HCT116 (cell line): Measurements from ENCODE around the gene LRRK1. TPM values are rescaled to one million over a fixed set of nuclear protein-coding genes. Genes with fewer than 3 reads are reported as not detected.

Experiments used
- ATAC-seq: fragments of 200-7000 bp; cut with Tn5 transposase; 2 replicates; pipeline ENCODE4 v1.9.1; 2020; ENCODE audit warnings: mild to moderate bottlenecking, moderate library complexity
- BruUV-seq: library from RNA; stranded (reverse); fragments of 400-500 nt; replicated peaks from 2 replicates; lab custom pipeline; 2021; lab: Mats Ljungman, UMichigan
- CTCF ChIA-PET: fragments of 300-600 bp; sonication (Branson Sonifier 250); formaldehyde crosslinking; loops from one replicate; lab custom pipeline; 2021; ENCODE audit warnings: antibody characterized with exemption; lab: Charles Lee
- POLR2A ChIA-PET: fragments of 300-600, 350-600 bp; sonication (Branson Sonifier 250); formaldehyde crosslinking; loops from one replicate; lab custom pipeline; 2021; ENCODE audit warnings: antibody characterized with exemption; lab: Charles Lee
- RAD21 ChIA-PET, 2 experiments: fragments of 300-600 bp; sonication (Branson Sonifier 250); formaldehyde crosslinking; loops; one replicate each; lab custom pipeline; 2023; ENCODE audit warnings: low total read pairs in 2 of 2; ENCODE audit not compliant: uncharacterized antibody in 2 of 2, unreplicated experiment in 2 of 2, low non-redundant PET in 1 of 2; lab: Charles Lee
- DNase-seq: peaks from one replicate; pipeline ENCODE4 v3.0.0-alpha.2; 2010; ENCODE audit warnings: low read depth, low spot score
- H2AFZ ChIP-seq: fragments of 200-600 bp; shearing (Covaris generic), sonication (generic); 2 replicates; pipeline ENCODE4 v1.6.1; 2017; ENCODE audit warnings: low read depth, mixed run types, mixed read lengths, antibody characterized with exemption, low read length; ENCODE audit not compliant: poor library complexity, severe bottlenecking
- H3K27ac ChIP-seq: 2 replicates; pipeline ENCODE4 v1.5.1; 2012; ENCODE audit warnings: low read depth, low read length
- H3K27me3 ChIP-seq: fragments of 200-600 bp; sonication (generic); 2 replicates; pipeline ENCODE4 v1.6.1; 2016; ENCODE audit warnings: mixed run types, low read length, mixed read lengths; ENCODE audit not compliant: insufficient read depth
- H3K36me3 ChIP-seq, 2 experiments: fragments of 200-500 bp in 1 of 2; fragments of 200-600 bp in 1 of 2; sonication (Bioruptor generic) in 1 of 2; sonication (generic) in 1 of 2; 2 replicates each; pipeline versions ENCODE4 v1.5.1 to v1.6.1; 2014 to 2016; ENCODE audit warnings: low read length in 2 of 2, inconsistent platforms in 1 of 2, mixed read lengths in 1 of 2, mixed run types in 1 of 2; ENCODE audit not compliant: insufficient read depth in 2 of 2, control insufficient read depth in 1 of 2
- H3K4me1 ChIP-seq, 2 experiments: fragments of 200-600 bp in 1 of 2; sonication (generic) in 1 of 2; 2 replicates each; pipeline versions ENCODE4 v1.5.1 to v1.6.1; 2012 to 2017; ENCODE audit warnings: low read length in 2 of 2, inconsistent platforms in 1 of 2, mild to moderate bottlenecking in 1 of 2, mixed read lengths in 1 of 2, mixed run types in 1 of 2, moderate library complexity in 1 of 2; ENCODE audit not compliant: insufficient read depth in 2 of 2, control insufficient read depth in 1 of 2
- H3K4me2 ChIP-seq: fragments of 200-600 bp; sonication (generic); 2 replicates; pipeline ENCODE4 v1.6.1; 2017; ENCODE audit warnings: mixed run types, low read length, mixed read lengths
- H3K4me3 ChIP-seq, 2 experiments: fragments of 200-600 bp in 1 of 2; sonication (generic) in 1 of 2; replicated peaks in 1 of 2; 2 replicates each; pipeline ENCODE4 v1.5.1; 2011 to 2016; ENCODE audit warnings: low read length in 2 of 2, control low read depth in 1 of 2, low read depth in 1 of 2, mild to moderate bottlenecking in 1 of 2, mixed read lengths in 1 of 2, mixed run types in 1 of 2
- H3K79me2 ChIP-seq: fragments of 200-600 bp; sonication (generic); 2 replicates; pipeline ENCODE4 v1.6.1; 2017; ENCODE audit warnings: mild to moderate bottlenecking, mixed run types, low read length, moderate library complexity, mixed read lengths; ENCODE audit not compliant: insufficient read depth
- H3K9ac ChIP-seq: fragments of 200-600 bp; sonication (generic); 2 replicates; pipeline ENCODE4 v1.6.1; 2016; ENCODE audit warnings: low read length, mixed read lengths
- H3K9me2 ChIP-seq: fragments of 200-600 bp; sonication (generic), shearing (Covaris generic); 2 replicates; pipeline ENCODE4 v1.6.1; 2017; ENCODE audit warnings: mixed run types, mild to moderate bottlenecking, moderate library complexity; ENCODE audit not compliant: insufficient read depth
- H3K9me3 ChIP-seq, 2 experiments: fragments of 200-500 bp in 1 of 2; fragments of 200-600 bp in 1 of 2; sonication (Bioruptor generic) in 1 of 2; sonication (generic) in 1 of 2; 2 replicates each; pipeline ENCODE4 v1.6.1; 2014 to 2017; ENCODE audit warnings: low read length in 2 of 2, mixed read lengths in 2 of 2, inconsistent platforms in 1 of 2, low read depth in 1 of 2, mild to moderate bottlenecking in 1 of 2, mixed run types in 1 of 2, moderate library complexity in 1 of 2; ENCODE audit not compliant: control insufficient read depth in 1 of 2, insufficient read depth in 1 of 2
- H4K20me1 ChIP-seq: fragments of 200-600 bp; sonication (generic), shearing (Covaris generic); 2 replicates; pipeline ENCODE4 v1.6.1; 2017; ENCODE audit warnings: mixed run types, mild to moderate bottlenecking, moderate library complexity; ENCODE audit not compliant: insufficient read depth
- ATF3 ChIP-seq: IDR thresholded peaks from 2 replicates; pipeline ENCODE4 v1.6.1; 2012
- CTCF ChIP-seq, 3 experiments: fragments of 200-600 bp in 1 of 3; sonication (generic) in 1 of 3; IDR thresholded peaks in 2 of 3; conservative IDR thresholded peaks in 1 of 3; 2 replicates each; pipeline ENCODE4 v1.5.1; 2012 to 2017; ENCODE audit warnings: low read depth in 2 of 3, low read length in 2 of 3, antibody characterized with exemption in 1 of 3, borderline replicate concordance in 1 of 3, control low read depth in 1 of 3, mild to moderate bottlenecking in 1 of 3, mixed read lengths in 1 of 3, mixed run types in 1 of 3, moderate library complexity in 1 of 3; ENCODE audit not compliant: insufficient read depth in 1 of 3
- EGR1 ChIP-seq: IDR thresholded peaks from 2 replicates; pipeline ENCODE4 v1.6.1; 2012; ENCODE audit warnings: low read depth
- ELF1 ChIP-seq: IDR thresholded peaks from 2 replicates; pipeline ENCODE4 v1.6.1; 2012; ENCODE audit warnings: low read depth, borderline replicate concordance
- EZH2 ChIP-seq: fragments of 200-600 bp; sonication (generic); IDR thresholded peaks from 2 replicates; pipeline ENCODE4 v1.6.1; 2017; ENCODE audit warnings: antibody characterized with exemption, mixed run types
- EZH2phosphoT487 ChIP-seq: fragments of 200-600 bp; IDR thresholded peaks from 2 replicates; pipeline ENCODE4 v1.6.1; 2018; ENCODE audit warnings: antibody characterized with exemption, borderline replicate concordance
- JUND ChIP-seq: IDR thresholded peaks from 2 replicates; pipeline ENCODE4 v1.6.1; 2012
- POLR2A ChIP-seq: IDR thresholded peaks from 2 replicates; pipeline ENCODE4 v1.7.0; 2011; ENCODE audit warnings: borderline replicate concordance; ENCODE audit not compliant: insufficient read depth, insufficient read length; ENCODE audit errors: extremely low read depth
- POLR2AphosphoS5 ChIP-seq: IDR thresholded peaks from 2 replicates; pipeline ENCODE4 v1.6.1; 2011; ENCODE audit warnings: mild to moderate bottlenecking, low read depth, low read length, moderate library complexity
- REST ChIP-seq: IDR thresholded peaks from 2 replicates; pipeline ENCODE4 v1.6.1; 2012; ENCODE audit warnings: low read depth
- SIN3A ChIP-seq: IDR thresholded peaks from 2 replicates; pipeline ENCODE4 v1.6.1; 2012; ENCODE audit warnings: low read depth
- SP1 ChIP-seq: IDR thresholded peaks from 2 replicates; pipeline ENCODE4 v1.6.1; 2012; ENCODE audit warnings: low read depth
- SRF ChIP-seq: IDR thresholded peaks from 2 replicates; pipeline ENCODE4 v1.6.1; 2012; ENCODE audit warnings: low read depth
- TCF7L2 ChIP-seq: IDR thresholded peaks from 2 replicates; pipeline ENCODE4 v1.7.0; 2011; ENCODE audit warnings: borderline replicate concordance, inconsistent platforms; ENCODE audit not compliant: insufficient read depth, insufficient read length; ENCODE audit errors: extremely low read depth
- YY1 ChIP-seq: IDR thresholded peaks from 2 replicates; pipeline ENCODE4 v1.6.1; 2011; ENCODE audit warnings: low read length, low read depth, moderate library complexity, mild to moderate bottlenecking; ENCODE audit not compliant: insufficient replicate concordance; ENCODE audit errors: extremely low read depth
- ZBTB33 ChIP-seq: IDR thresholded peaks from 2 replicates; pipeline ENCODE4 v1.6.1; 2011; ENCODE audit warnings: mild to moderate bottlenecking, low read length, moderate library complexity; ENCODE audit not compliant: insufficient replicate concordance; ENCODE audit errors: extremely low read depth
- ZFX ChIP-seq: fragments of 450-650 bp; IDR thresholded peaks from 2 replicates; pipeline ENCODE4 v1.6.1; 2017
- ZNF274 ChIP-seq: fragments of 200-500 bp; sonication (Bioruptor generic); IDR thresholded peaks from 2 replicates; pipeline ENCODE4 v1.6.1; 2014; ENCODE audit warnings: mild to moderate bottlenecking, low read depth, low read length, inconsistent platforms
- intact Hi-C: fragments of 100-400 bp; cut with micrococcal nuclease; formaldehyde crosslinking; loops from 2 replicates; pipeline ENCODE4 v1.10.0; 2022
- total RNA-seq: library from RNA; stranded (reverse); gene quantifications from one replicate; pipeline ENCODE4 v1.2.1, GENCODE V29; 2021; ENCODE audit not compliant: unreplicated experiment

The LRRK1 gene
- total RNA-seq, 1 experiment from 2014 or later: 21.6 TPM

GRCh38 chr15:100929641-100930042 lies 10.5 kb downstream of the LRRK1 start (continued):
- no peak for TF ChIP-seq POLR2AphosphoS5
- no peak for TF ChIP-seq SRF
- no peak for TF ChIP-seq ZFX
- no peak for TF ChIP-seq ZNF274
- no peak for TF ChIP-seq REST
- TF ChIP-seq TCF7L2: no peak
- TF ChIP-seq YY1: no peak

- CTCF ChIA-PET: no interaction called here
- ATAC-seq: no peak
- TF ChIP-seq SIN3A (no peak), POLR2AphosphoS5 (no peak), ZNF274 (no peak), ELF1 (no peak), JUND (no peak), ATF3 (no peak), YY1 (no peak), EZH2 (no peak), ZFX (no peak), CTCF (IDR thresholded peaks at IDR 0.05 in 2 of 3, conservative IDR thresholded peaks at IDR 0.05 in 1 of 3; ENCODE audit: borderline replicate concordance in 1 of 3, insufficient read depth in 1 of 3, low read depth in 2 of 3, low read length in 2 of 3) (no peak), EGR1 (no peak), EZH2phosphoT487 (no peak), SP1 (no peak), POLR2A (no peak), ZBTB33 (no peak)
Observed at GRCh38 chr15:100930306-100930848, 11.2 kb downstream of the LRRK1 start.

More at GRCh38 chr15:100930306-100930848, 11.2 kb downstream of the LRRK1 start:
- H3K9me2 ChIP-seq: no peaks in the 10 kb centered on the region
- no peak overlapping the region for H3K27ac ChIP-seq
- no peaks in the 10 kb centered on the region for H3K79me2 ChIP-seq
- no peaks in the 10 kb centered on the region for H4K20me1 ChIP-seq
- H3K27me3 ChIP-seq: no peaks in the 10 kb centered on the region
- no peak overlapping the region for H2AFZ ChIP-seq
- H3K36me3 ChIP-seq: peaks cover 0 to 8% of the 10 kb centered on the region in 2 experiments; a peak in 2 of 4 replicates
- H3K9ac ChIP-seq: no peak overlapping the region
- no TSS peak for BruUV-seq
- H3K4me1 ChIP-seq: peaks cover 6 to 7% of the 10 kb centered on the region in 2 experiments; a peak in 2 of 4 replicates
- H3K4me3 ChIP-seq: no peak overlapping the region
- intact Hi-C loops: no loop called here
- ChIA-PET RAD21 (no interaction called here), POLR2A (interaction anchor here (1.6 kb wide), 1 partner anchor 12 kb away, joined by 4 read pairs; no protein-coding TSS in a partner anchor)
- DNase-seq: no peak
- H3K4me2 ChIP-seq: no peak overlapping the region
- H3K9me3 ChIP-seq: no peaks in the 10 kb centered on the region
